Measurements from ENCODE around the gene KCNQ2. TPM values are rescaled to one million over a fixed set of nuclear protein-coding genes. Genes with fewer than 3 reads are reported as not detected.

KCNQ2 gene
- total and polyA plus RNA-seq, 4 donors = not detected

DNA sequence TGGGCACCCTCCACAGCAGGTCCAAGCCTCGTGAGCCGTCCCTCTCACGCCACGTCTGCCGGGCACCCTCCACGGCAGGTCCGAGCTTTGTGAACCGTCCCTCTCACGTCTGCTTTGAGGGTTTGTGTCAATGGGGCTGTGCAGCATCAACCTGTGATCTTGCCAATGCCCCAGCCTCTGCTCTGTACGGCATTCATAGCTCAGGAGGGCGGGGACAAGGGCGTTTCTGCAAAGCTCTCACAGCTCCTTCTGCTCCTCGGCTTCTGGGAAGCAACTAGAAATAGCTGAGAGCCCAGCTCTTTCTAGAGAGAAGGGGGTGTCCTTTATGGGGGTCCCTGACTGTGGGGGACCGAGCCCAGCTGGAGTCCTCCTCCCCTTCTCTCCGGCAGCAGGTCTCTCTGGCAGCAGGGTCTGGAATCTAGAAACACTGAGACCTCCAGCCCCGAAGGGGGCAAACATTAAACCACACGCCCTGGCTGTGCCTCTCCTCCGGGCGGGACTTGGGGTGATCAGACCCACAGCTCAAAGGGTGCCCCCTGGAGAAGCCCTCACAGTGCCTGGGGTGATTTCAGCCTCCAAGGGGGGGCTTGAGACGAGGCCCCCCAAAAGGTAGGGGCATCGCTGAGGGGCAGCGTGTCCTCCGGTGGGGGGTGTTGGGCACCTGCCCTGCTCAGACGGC is 70.1 kb downstream of the KCNQ2 start (continued):
- TF ChIP-seq, protein P1, sequence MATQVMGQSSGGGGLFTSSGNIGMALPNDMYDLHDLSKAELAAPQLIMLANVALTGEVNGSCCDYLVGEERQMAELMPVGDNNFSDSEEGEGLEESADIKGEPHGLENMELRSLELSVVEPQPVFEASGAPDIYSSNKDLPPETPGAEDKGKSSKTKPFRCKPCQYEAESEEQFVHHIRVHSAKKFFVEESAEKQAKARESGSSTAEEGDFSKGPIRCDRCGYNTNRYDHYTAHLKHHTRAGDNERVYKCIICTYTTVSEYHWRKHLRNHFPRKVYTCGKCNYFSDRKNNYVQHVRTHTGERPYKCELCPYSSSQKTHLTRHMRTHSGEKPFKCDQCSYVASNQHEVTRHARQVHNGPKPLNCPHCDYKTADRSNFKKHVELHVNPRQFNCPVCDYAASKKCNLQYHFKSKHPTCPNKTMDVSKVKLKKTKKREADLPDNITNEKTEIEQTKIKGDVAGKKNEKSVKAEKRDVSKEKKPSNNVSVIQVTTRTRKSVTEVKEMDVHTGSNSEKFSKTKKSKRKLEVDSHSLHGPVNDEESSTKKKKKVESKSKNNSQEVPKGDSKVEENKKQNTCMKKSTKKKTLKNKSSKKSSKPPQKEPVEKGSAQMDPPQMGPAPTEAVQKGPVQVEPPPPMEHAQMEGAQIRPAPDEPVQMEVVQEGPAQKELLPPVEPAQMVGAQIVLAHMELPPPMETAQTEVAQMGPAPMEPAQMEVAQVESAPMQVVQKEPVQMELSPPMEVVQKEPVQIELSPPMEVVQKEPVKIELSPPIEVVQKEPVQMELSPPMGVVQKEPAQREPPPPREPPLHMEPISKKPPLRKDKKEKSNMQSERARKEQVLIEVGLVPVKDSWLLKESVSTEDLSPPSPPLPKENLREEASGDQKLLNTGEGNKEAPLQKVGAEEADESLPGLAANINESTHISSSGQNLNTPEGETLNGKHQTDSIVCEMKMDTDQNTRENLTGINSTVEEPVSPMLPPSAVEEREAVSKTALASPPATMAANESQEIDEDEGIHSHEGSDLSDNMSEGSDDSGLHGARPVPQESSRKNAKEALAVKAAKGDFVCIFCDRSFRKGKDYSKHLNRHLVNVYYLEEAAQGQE (IDR thresholded peaks at IDR 0.05) = no peak
- no peak for TF ChIP-seq HNF4A (conservative IDR thresholded peaks at IDR 0.05)
- TF ChIP-seq, protein P2, sequence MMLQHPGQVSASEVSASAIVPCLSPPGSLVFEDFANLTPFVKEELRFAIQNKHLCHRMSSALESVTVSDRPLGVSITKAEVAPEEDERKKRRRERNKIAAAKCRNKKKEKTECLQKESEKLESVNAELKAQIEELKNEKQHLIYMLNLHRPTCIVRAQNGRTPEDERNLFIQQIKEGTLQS (IDR thresholded peaks at IDR 0.05) = no peak
- no peak for TF ChIP-seq GABPA (IDR thresholded peaks at IDR 0.05 in 1 of 2, conservative IDR thresholded peaks at IDR 0.05 in 1 of 2)
- TF ChIP-seq YY1 (IDR thresholded peaks at IDR 0.05) = no peak
- no peak for TF ChIP-seq TAF1 (conservative IDR thresholded peaks at IDR 0.05)

- Histone ChIP-seq H3K27me3 (ENCODE audit: control insufficient read depth in 4 of 4, insufficient read depth in 4 of 4, low read length in 3 of 4) (peaks cover 0 to 3% (median 0%) of the 10 kb centered on the region in 4 donors), H3K27ac (ENCODE audit: low read depth in 1 of 2, low read length in 2 of 2) (no peak overlapping the region), H3K36me3 (ENCODE audit: control insufficient read depth in 4 of 4, insufficient read depth in 3 of 4, low read depth in 1 of 4, low read length in 3 of 4) (no peaks in the 10 kb centered on the region), H3K4me3 (ENCODE audit: low read depth in 1 of 3, low read length in 3 of 3) (no peak overlapping the region), H3K9ac (ENCODE audit: low read depth in 1 of 2, low read length in 2 of 2) (no peak overlapping the region), H3K4me1 (ENCODE audit: control insufficient read depth in 4 of 4, insufficient read depth in 4 of 4, low read length in 3 of 4) (no peaks in the 10 kb centered on the region), H3K9me3 (ENCODE audit: control insufficient read depth in 4 of 4, low read length in 3 of 4) (no peaks in the 10 kb centered on the region)
- DNase-seq (ENCODE audit: low spot score) = no peak
- WGBS = 65% methylated on average over 29 of the region's 29 CpGs
- no peak for TF ChIP-seq JUND (IDR thresholded peaks at IDR 0.05)
- no peak for TF ChIP-seq HNF4A (conservative IDR thresholded peaks at IDR 0.05)
- TF ChIP-seq HNF4G (IDR thresholded peaks at IDR 0.05) = no peak
- no peak for TF ChIP-seq TAF1 (conservative IDR thresholded peaks at IDR 0.05)
- no peak for TF ChIP-seq FOXA1 (IDR thresholded peaks at IDR 0.05)
- TF ChIP-seq, protein P1 (IDR thresholded peaks at IDR 0.05) = no peak
- TF ChIP-seq, protein P2 (IDR thresholded peaks at IDR 0.05) = no peak
- TF ChIP-seq RXRA (IDR thresholded peaks at IDR 0.05) = no peak
Measured at GRCh38 chr20:63401384-63402110, 70.9 kb downstream of the KCNQ2 start.
